ENCODE data around the gene GOLGA6D. TPM values are rescaled to one million over a fixed set of nuclear protein-coding genes. Genes with fewer than 3 reads are reported as not detected.
"Not testable (repeated sequence)": the region's sequence is repeated elsewhere in the genome, so short reads cannot be mapped to it uniquely, and the experiment has no call there.

Gene GOLGA6D, protein sequence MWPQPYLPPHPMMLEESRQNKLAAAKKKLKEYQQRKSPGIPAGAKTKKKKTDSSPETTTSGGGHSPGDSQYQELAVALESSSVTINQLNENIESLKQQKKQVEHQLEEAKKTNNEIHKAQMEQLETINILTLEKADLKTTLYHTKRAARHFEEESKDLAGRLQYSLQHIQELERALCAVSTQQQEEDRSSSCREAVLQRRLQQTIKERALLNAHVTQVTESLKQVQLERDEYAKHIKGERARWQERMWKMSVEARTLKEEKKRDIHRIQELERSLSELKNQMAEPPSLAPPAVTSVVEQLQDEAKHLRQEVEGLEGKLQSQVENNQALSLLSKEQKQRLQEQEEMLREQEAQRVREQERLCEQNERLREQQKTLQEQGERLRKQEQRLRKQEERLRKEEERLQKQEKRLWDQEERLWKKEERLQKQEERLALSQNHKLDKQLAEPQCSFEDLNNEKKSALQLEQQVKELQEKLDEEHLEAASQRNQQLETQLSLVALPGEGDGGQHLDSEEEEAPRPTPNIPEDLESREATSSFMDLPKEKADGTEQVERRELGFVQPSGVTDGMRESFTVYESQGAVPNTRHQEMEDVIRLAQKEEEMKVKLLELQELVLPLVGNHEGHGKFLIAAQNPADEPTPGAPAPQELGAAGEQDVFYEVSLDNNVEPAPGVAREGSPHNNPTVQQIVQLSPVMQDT
- polyA plus RNA-seq (ENCODE audit: insufficient read depth in 1 of 5, insufficient read length in 5 of 5, low replicate concordance in 1 of 5) = under 1 TPM; 0.14 to 0.33 (median 0.23) TPM
- long read RNA-seq, donor 1 = 0 reads
- long read RNA-seq, donor 2 = 0 reads
- long read RNA-seq, donor 3, partial matches to known transcripts = 0 of 8 reads
- long read RNA-seq, donor 3, other reads (novel, unspliced or antisense) = 8 of 8 reads
- long read RNA-seq, donor 4 = 0 reads
- long read RNA-seq, donor 5 = 0 reads
- long read RNA-seq, donor 6 = 0 reads
- long read RNA-seq, donor 7 = 0 reads
- long read RNA-seq, donor 8 = 0 reads

GRCh38 chr15:75282572-75282971, at the start of gene GOLGA6D:
Gene GOLGA6D (plus strand): TSS chr15:75282835. CDS start chr15:75282876, 41 bp downstream.
- not testable (repeated sequence) for DNase-seq

GRCh38 chr15:75233504-75234190, 49.0 kb upstream of the GOLGA6D start:
- no peak for DNase-seq

DNA sequence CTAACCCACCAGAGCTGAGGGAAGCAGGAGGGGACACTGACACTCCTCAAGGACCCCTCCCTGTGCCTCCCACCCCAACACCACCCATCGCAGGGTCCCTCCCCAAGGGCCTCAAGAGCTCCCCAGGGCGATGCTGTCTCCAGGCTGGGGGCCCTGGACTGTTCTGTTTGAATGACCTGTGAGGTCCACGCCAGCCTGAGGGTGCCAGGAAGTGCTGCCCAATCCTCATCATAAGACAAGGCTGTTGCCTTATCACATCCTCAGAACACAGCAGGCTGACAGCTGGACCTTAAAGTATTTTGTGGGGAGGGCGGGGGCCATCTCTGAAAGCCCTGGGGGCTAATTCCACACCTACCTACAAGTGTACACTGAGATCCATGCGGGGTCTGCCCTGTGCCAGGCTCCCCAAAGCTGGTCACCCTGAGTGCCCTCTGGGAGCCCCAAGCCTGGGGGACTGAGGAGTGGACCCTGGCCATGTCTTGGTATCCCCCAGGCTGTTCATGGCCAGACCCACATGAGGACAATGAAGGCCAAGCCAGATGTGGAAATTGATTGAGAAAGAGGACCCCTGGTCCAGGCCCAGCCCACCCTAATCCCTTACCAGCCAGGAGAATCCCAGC, 48.3 kb upstream of the GOLGA6D start:
- DNase-seq = no peak

DNA sequence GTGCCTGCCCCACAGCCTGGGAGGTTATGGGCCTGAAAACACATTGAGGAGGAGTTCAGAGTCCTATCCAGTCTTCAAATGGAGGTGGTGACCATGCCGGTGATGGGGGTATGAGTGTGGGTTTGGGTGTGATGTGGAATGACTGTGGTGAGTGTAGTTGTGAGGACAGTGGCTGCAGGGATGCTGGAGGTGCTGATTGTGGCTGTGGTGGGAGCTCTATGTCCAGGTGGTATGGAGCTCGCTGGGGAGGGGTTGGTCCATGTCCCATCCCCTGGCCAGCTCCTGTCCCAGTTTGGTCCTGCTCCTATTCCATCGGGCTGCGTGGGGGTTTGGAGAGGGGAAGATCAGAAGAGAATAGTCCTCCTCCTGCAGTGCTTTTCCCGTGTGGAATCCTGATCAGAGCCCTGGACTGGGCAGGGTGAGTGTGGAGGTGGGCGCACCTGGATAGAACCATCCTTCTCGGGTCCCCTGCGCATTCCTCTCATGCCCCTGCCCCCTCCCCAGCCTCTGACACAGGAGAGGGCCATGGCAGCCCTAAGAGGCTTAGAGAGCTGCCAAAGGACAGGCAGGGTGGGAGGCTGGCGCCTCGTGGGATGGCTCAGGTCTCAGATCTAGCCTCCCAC, 47.5 kb upstream of the GOLGA6D start:
- DNase-seq = no peak

- no peak for DNase-seq
Measured at GRCh38 chr15:75235760-75236729, 46.6 kb upstream of the GOLGA6D start.

DNA sequence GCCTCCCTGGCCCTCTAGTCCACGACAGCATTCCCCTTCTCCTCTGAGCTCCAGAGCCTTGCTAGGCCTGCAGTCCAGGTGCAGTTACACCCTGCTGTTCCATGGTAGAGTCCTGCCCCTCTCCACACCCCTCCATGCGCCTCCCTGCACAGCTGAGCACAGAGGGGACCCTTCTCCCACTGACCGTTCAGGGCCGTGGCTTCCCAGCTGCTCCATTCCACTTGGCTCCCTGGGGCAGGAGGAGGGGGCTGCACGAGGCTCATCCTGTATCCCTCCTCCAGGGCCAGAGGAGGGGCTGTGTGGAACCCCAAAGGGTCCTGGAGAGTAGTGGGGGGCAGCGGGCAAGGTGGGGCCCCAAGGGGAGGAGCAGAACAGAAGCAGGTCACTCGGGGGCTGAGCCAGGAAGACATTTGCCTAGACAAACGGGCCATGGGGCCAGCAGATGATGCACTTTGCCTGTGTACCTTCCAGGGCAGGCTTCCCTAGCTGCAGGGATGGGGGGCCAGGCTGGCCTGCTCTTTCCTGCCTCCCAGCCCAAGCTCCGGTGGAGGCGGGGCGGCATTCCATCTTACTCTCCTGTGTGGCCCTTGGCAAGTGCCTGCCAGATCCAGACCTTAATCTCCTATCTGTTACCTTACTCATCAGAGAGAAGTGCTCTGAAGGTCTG, 45.2 kb upstream of the GOLGA6D start:
- no peak for DNase-seq

DNA sequence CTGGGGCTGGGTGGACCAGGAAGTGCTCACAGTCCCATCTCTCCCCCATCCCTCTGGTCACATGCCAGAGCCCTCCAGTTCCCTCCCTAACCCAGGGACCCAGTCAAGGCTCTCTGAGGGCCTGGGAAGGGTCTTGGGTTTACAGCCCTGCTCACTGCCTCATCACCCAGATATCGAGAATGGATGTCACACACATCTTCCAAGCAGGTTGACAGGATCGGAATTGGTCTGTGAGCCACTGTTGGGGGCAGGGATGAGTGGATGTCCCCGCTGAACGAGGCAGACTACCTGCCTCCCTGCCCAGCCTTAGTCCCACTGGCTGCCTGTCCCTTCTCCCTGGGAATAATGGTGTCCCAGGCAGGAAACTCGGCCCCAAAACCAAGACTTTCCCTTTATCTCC, 44.5 kb upstream of the GOLGA6D start:
- DNase-seq = no peak

DNA sequence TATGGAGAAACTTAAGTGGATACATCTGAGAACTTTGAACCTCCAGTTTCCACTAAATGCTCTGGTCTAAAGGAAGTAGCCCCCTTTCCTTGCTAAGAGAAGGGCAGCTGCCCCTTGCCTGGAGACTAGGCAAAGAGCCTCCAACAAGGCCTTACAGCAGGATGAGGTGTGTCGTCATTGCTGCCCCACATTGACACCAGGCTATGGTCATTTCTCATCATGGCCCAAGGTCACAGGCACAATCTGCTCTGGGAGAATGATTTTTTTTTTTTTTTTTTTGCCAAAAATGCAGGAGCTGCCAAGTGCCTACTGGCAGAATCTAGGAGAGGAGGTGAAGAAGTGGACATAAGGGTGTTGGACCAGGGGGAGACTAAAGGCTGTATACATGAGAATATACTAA, 36.9 kb upstream of the GOLGA6D start:
- DNase-seq = not testable (repeated sequence)

DNA sequence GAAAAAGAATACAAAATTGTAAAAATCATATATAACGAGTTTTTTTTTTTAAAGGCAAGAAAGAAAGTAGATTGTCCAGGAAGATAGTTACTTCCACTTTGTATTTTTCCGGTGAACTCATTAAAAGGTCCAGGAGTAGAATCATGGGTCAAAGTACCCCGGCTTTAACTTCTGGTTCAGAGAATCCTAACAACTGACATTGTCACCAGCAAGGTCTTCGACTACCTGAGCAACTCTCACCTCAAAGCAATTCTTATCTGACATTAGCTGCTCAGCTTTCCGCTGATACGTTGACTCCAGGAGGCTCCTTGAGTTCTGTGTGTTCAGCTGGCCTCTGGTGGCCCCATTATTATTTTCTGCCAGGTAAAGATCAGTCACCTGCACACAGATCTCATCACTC, 33.6 kb upstream of the GOLGA6D start:
- DNase-seq = not testable (repeated sequence)

DNA sequence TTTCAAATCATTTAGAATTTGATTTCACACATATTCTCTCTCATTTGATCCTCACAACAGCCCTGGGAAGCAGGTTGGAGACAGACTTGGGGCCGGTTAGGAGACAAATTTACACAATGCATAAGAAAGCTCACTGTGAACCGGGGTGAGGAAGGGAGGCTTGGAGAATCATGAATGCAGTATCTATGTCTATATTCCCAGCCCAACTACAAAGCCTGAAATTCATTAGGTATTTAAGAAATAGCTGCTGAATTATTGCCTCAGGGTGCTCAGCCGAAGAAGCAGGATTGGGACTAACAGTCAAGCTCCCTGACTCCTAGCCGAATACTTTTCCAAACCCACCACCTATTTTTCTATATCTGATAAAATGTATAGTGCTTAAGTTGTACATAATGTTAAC, 32.9 kb upstream of the GOLGA6D start:
- DNase-seq = no peak

DNA sequence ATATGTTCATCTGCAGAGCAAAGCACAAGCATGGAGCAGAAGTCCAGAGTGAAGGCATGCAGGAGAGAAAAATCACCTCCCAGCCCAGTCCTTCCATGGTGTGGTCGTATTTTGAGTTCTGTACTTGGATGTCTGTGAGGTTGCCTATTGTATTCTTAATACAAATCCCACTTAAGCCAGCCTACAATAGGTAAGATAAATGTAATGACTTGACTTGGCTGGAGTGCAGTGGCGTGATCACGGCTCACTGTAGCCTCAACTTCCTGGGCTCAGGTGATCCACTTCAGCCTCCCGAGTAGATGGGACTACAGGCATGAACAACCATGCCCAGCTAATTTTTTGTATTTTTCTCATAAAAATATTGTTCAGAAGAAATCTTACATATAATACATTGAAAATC, 31.3 kb upstream of the GOLGA6D start:
- DNase-seq = not testable (repeated sequence)

GRCh38 chr15:75252285-75252684, 30.4 kb upstream of the GOLGA6D start:
- not testable (repeated sequence) for DNase-seq

- DNase-seq = not testable (repeated sequence)
Measured at GRCh38 chr15:75258034-75258433, 24.6 kb upstream of the GOLGA6D start, which contains the start of gene GOLGA6C. Gene GOLGA6C (plus strand): TSS chr15:75258334. CDS start chr15:75258599, 265 bp downstream.

DNA sequence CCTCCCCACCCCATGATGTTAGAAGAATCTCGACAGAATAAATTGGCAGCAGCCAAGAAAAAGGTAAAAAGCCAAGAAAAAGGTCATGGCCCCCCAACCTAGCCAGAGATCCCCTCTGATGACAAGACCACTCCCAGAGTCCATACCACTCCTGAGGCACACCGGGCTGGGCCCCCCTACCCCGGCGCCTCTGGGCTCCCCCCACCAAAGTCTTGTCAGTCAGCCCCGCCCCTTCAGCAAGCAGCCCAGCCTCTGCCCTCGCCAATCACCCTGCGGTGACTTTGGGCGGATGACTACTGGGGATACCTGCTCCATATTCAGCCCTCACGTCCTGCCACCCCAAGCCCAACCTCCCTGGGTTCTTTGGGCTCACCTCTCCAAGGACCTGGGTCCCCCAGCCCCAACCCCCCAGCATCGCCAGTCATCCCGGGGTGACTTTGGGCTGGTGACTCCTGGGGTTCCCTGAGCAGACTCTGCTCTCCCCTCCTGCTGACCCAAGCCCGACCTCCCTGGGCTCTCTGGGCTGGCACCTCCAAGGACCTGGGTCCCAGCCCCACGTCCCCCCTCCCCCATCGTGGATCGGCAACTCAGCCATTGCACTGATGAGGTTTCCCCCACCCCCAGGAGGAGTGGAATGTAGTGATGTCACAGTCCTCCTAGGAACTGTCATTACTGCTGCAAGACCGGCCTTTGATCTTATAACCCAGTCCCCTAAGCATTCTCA, 23.9 kb upstream of the GOLGA6D start:
- DNase-seq = not testable (repeated sequence)

DNA sequence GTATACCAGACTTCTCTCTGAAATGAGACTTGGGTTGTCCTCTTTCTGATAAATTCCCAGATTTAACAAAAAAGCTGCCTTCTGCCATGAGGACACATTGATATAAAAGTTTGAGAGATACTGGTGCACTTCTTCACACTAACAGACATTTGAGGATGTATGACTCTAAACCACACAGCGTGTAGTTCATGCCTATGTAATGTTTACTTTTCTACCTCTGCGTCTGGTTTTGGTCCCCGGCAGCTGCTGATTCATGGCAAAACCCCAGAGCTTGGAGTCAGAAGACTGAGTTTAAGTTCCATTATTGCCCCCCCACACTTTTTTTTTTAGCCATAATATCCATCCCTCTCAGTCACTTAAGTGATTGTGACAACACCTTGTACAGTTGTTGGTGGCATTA, 22.8 kb upstream of the GOLGA6D start:
- DNase-seq = not testable (repeated sequence)

DNA sequence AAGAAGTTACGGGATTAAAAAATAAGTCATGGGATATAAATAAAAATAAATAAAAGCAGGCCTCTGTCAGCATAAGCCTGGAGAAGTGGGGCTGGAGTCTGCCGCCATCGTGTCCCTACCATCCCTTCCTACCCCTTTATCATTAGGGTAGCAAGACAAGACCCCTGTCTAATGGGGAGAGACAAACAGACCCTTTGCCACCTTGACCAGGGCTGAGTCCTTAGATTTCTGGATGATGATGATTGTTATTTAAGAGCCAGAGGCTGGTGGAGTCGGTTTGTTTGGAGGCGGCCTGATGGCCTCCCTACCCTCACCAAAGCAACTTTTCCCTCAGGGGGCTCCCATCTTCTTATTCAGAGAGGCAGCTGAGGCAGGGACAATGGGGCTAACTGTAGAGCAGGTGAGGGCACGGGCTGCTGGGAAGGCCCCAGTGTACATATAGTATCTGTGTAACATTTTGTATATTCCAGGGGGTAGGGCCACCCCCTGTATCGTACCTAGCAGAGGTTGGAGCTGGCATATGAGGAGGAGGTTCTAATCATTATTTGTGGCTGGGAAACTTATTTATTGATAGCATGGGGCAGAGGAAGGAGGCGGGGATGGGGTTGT, 8.8 kb upstream of the GOLGA6D start:
- DNase-seq = not testable (repeated sequence)

- DNase-seq = not testable (repeated sequence)
Measured at GRCh38 chr15:75274509-75275107, 8.0 kb upstream of the GOLGA6D start.
